C4-2B (cell line): ENCODE results near the gene TRAPPC11.

Experiments
- H3K27ac ChIP-seq: fragments of 450-650 bp; 2 replicates; pipeline ENCODE4 v1.5.1; 2017
- CTCF ChIP-seq: fragments of 450-650 bp; conservative IDR thresholded peaks from 2 replicates; pipeline ENCODE4 v1.5.1; 2017; ENCODE audit warnings: mild to moderate bottlenecking
- ZFX ChIP-seq: fragments of 450-650 bp; IDR thresholded peaks from 2 replicates; pipeline ENCODE4 v1.6.1; 2017

The TRAPPC11 gene

GRCh38 chr4:183729069-183729406, 69.9 kb downstream of the TRAPPC11 start:
- no peak for TF ChIP-seq CTCF
- TF ChIP-seq ZFX = no peak
- no peak overlapping the region for H3K27ac ChIP-seq

- TF ChIP-seq ZFX (no peak), CTCF (no peak)
- no peak overlapping the region for H3K27ac ChIP-seq
Measured at GRCh38 chr4:183729430-183730328, 70.6 kb downstream of the TRAPPC11 start.

- H3K27ac ChIP-seq = no peak overlapping the region
- TF ChIP-seq ZFX (no peak), CTCF (no peak)
Measured at GRCh38 chr4:183732296-183732695, 73.2 kb downstream of the TRAPPC11 start.

GRCh38 chr4:183733181-183733580, 74.1 kb downstream of the TRAPPC11 start:
- TF ChIP-seq CTCF (no peak), ZFX (no peak)
- H3K27ac ChIP-seq = no peak overlapping the region

GRCh38 chr4:183738081-183738673, 79.1 kb downstream of the TRAPPC11 start:
- H3K27ac ChIP-seq = no peak overlapping the region
- TF ChIP-seq ZFX (no peak), CTCF (no peak)

GRCh38 chr4:183738961-183739360, 79.9 kb downstream of the TRAPPC11 start:
- no peak overlapping the region for H3K27ac ChIP-seq
- TF ChIP-seq ZFX = no peak
- TF ChIP-seq CTCF = no peak

- no peak overlapping the region for H3K27ac ChIP-seq
- no peak for TF ChIP-seq CTCF
- no peak for TF ChIP-seq ZFX
Measured at GRCh38 chr4:183746305-183747229, 87.5 kb downstream of the TRAPPC11 start.
